ENCODE measurements around the gene PACRG.

GRCh38 chr6:163313566-163313965, 585.8 kb downstream of the PACRG start:
- TF ChIP-seq CTCF (IDR thresholded peaks at IDR 0.05) (no peak), REST (IDR thresholded peaks at IDR 0.05; ENCODE audit: low read depth, low read length) (no peak), EP300 (IDR thresholded peaks at IDR 0.05; ENCODE audit: borderline replicate concordance in 1 of 2, low read depth in 1 of 2, low read length in 1 of 2) (no peak), RFX5 (IDR thresholded peaks at IDR 0.05; ENCODE audit: low read length) (no peak), MAX (IDR thresholded peaks at IDR 0.05; ENCODE audit: low read depth) (no peak)
